Body of pancreas (tissue), 4 donors: ENCODE data around the gene PLAC1.

Source experiments
- CTCF ChIP-seq, 7 experiments: fragments of 450-650 bp in 4 of 7; fragments of 200-600 bp in 3 of 7; sonication (generic) in 3 of 7; IDR thresholded peaks; one replicate each; pipeline ENCODE4 v1.5.1; 2016 to 2019; ENCODE audit warnings: antibody characterized with exemption in 7 of 7
- POLR2A ChIP-seq, 3 donors: fragments of 450-650 bp; IDR thresholded peaks; one replicate each; pipeline ENCODE4 v1.6.1; 2016; ENCODE audit warnings: antibody characterized with exemption in 3 of 3, mild to moderate bottlenecking in 2 of 3

- TF ChIP-seq POLR2A (IDR thresholded peaks at IDR 0.05) (no peak), CTCF (IDR thresholded peaks at IDR 0.05) (no peak)
Observed at GRCh38 chrX:134602410-134602809, 55.9 kb downstream of the PLAC1 start.
